Loucy (cell line): ENCODE results near the gene PDLIM4.

Source experiments
- CTCF ChIP-seq: fragments of 200-600 bp; sonication (generic); conservative IDR thresholded peaks from 2 replicates; pipeline ENCODE4 v1.5.1; 2014; ENCODE audit warnings: mild to moderate bottlenecking, antibody characterized with exemption, low read length
- EZH2phosphoT487 ChIP-seq: fragments of 200-600 bp; IDR thresholded peaks from 2 replicates; pipeline ENCODE4 v1.6.1; 2018; ENCODE audit warnings: antibody characterized with exemption, mild to moderate bottlenecking, moderate library complexity, borderline replicate concordance

DNA sequence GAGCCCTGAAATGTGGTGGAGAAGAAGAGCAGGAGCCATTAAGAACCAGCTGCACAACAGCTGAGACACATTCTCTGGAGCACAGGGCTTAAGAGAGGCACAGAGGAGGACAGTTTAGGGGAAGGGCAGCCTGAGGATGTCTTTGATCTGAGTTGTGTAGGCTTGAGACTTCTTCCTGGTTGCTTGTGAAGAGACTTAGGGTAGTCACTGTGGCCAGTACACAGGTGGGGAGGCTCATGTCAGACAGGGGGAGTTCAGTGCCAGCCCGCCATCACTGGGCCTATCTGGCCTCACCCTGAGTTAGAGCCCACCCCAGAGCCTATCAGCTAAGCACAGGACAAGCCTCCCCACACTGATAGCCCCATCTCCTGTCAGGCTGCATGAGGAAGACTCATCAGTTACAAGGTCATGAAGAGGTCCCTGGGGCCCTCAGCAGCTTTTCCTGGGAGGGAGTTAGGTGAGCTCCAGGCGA lies 56.5 kb downstream of the PDLIM4 start:
- TF ChIP-seq CTCF (no peak), EZH2phosphoT487 (no peak)
